Measurements from ENCODE around the gene SCLT1. TPM values are rescaled to one million over a fixed set of nuclear protein-coding genes. Genes with fewer than 3 reads are reported as not detected.

The SCLT1 gene
- total RNA-seq, 4 donors from 2014 or later: 6.7 to 19.1 (median 13.5) TPM

DNA sequence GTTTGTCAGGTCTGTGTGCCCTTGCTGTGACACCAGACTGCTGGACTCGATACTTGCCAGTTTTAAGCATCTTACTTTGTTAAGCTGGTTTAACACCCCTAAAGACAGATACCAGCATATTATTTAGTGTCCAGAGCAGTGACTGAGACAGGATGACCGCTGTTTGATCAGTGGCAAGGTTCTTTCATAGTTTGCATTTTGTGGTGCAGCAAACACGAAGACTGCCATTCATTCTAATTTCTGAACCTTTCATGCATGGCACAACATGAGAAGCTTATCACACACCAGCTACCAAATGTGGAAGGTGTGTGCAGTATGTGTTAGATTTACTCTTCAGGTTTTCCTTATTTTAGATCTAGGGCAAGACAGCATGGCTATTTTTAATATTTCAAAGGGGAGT is 255.7 kb downstream of the SCLT1 start:
- TF ChIP-seq, protein P1, sequence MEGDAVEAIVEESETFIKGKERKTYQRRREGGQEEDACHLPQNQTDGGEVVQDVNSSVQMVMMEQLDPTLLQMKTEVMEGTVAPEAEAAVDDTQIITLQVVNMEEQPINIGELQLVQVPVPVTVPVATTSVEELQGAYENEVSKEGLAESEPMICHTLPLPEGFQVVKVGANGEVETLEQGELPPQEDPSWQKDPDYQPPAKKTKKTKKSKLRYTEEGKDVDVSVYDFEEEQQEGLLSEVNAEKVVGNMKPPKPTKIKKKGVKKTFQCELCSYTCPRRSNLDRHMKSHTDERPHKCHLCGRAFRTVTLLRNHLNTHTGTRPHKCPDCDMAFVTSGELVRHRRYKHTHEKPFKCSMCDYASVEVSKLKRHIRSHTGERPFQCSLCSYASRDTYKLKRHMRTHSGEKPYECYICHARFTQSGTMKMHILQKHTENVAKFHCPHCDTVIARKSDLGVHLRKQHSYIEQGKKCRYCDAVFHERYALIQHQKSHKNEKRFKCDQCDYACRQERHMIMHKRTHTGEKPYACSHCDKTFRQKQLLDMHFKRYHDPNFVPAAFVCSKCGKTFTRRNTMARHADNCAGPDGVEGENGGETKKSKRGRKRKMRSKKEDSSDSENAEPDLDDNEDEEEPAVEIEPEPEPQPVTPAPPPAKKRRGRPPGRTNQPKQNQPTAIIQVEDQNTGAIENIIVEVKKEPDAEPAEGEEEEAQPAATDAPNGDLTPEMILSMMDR (IDR thresholded peaks at IDR 0.05): no peak
- TF ChIP-seq POLR2A (IDR thresholded peaks at IDR 0.05): no peak
- no peak for DNase-seq
- peaks cover 0 to 44% (median 6%) of the 10 kb centered on the region in 3 donors for H3K36me3 ChIP-seq
- no peaks in the 10 kb centered on the region for H3K9me3 ChIP-seq
- peaks cover 0 to 58% (median 4%) of the 10 kb centered on the region in 3 donors for H3K4me1 ChIP-seq
- no peak overlapping the region for H3K27ac ChIP-seq
- WGBS, 2 donors: 82 to 92% methylated on average over 3 of the region's 3 CpGs
- H3K4me3 ChIP-seq: no peak overlapping the region
- no peaks in the 10 kb centered on the region for H3K27me3 ChIP-seq
- intact Hi-C loops (cut with DNase I): no loop called here

DNA sequence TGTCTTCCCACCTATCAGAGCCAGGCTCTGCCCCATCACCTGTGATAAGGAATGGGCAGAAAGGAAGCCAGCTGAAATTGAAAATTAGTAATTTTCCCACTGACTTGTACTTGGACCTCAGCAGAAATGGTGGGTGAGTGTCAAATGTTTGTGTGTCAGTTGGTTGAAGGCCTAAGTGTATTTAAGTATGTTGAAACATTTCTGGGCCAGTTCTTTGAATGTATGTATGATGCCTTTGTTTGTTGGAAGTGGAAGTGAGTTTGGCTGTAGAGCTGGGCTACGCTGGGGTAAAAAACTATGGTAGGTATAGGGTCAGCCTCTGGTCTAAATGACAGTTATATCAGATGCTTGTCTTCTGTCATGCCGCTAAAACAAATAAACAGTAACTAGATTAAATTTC is 256.1 kb downstream of the SCLT1 start:
- Histone ChIP-seq H3K27ac (no peak overlapping the region), H3K4me3 (no peak overlapping the region), H3K27me3 (no peaks in the 10 kb centered on the region), H3K36me3 (peaks cover 0 to 44% (median 6%) of the 10 kb centered on the region in 3 donors), H3K9me3 (no peaks in the 10 kb centered on the region), H3K4me1 (peaks cover 0 to 63% (median 4%) of the 10 kb centered on the region in 3 donors)
- WGBS, 2 donors: 97 to 100% methylated on average over 2 of the region's 2 CpGs
- intact Hi-C loops (cut with DNase I): no loop called here
- no peak for DNase-seq
- no peak for TF ChIP-seq POLR2A (IDR thresholded peaks at IDR 0.05)
- TF ChIP-seq, protein P1 (IDR thresholded peaks at IDR 0.05): no peak

- Histone ChIP-seq H3K27me3 (no peaks in the 10 kb centered on the region), H3K9me3 (no peaks in the 10 kb centered on the region), H3K36me3 (peaks cover 0 to 48% (median 6%) of the 10 kb centered on the region in 3 donors), H3K4me3 (no peak overlapping the region), H3K27ac (peak overlapping the region in 2 of 4 donors; percentile 20 to 21), H3K4me1 (peaks cover 8 to 64% (median 9%) of the 10 kb centered on the region in 3 donors)
- WGBS, 2 donors: 65 to 66% methylated on average over 5 to 7 of the region's 8 CpGs
- intact Hi-C loops (cut with DNase I): no loop called here
- no peak for DNase-seq
- TF ChIP-seq POLR2A (IDR thresholded peaks at IDR 0.05): no peak
- TF ChIP-seq, protein P1 (IDR thresholded peaks at IDR 0.05): no peak
These were observed 257.7 kb downstream of the SCLT1 start for GRCh38 chr4:128835498-128836222.

Small RNAs within 50 kb of the gene (small RNA-seq; reads per million reads assigned to genes)
- gene AC093826.2: 0 reads per million in 4 donors

Other genes starting within 250 kb of the SCLT1 start
- gene C4orf33, start 2.6 kb upstream of the SCLT1 start, total RNA-seq: 10 to 100 TPM in 3 of 4 donors, 1 to 10 TPM in 1; 8.8 to 15.7 (median 10.8) TPM